ENCODE results near the gene PTPN2.

Gene PTPN2

DNA sequence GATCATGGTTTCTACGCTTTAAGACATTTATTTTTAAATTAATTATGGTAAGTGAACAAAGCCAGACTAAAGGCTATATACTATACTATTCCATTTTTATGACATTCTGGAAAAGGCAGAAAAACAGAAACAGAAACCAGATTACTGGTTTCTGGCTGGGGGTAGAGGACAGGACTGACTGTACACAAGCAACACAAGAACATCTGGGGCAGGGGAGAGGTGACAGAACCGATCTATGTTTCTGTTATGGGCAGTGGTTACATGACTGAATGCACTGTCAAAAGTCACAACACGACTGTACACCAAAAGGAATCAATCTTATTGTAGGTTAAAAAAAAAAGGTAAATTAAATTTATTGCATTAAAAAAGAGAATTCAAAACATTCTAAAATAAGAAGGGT lies 64.7 kb downstream of the PTPN2 start:
- H3K27ac ChIP-seq (replicated peaks) = no peak overlapping the region
- H3K27me3 ChIP-seq (ENCODE audit: insufficient read depth, poor library complexity, severe bottlenecking) = no peaks in the 10 kb centered on the region
- TF ChIP-seq, protein P1, sequence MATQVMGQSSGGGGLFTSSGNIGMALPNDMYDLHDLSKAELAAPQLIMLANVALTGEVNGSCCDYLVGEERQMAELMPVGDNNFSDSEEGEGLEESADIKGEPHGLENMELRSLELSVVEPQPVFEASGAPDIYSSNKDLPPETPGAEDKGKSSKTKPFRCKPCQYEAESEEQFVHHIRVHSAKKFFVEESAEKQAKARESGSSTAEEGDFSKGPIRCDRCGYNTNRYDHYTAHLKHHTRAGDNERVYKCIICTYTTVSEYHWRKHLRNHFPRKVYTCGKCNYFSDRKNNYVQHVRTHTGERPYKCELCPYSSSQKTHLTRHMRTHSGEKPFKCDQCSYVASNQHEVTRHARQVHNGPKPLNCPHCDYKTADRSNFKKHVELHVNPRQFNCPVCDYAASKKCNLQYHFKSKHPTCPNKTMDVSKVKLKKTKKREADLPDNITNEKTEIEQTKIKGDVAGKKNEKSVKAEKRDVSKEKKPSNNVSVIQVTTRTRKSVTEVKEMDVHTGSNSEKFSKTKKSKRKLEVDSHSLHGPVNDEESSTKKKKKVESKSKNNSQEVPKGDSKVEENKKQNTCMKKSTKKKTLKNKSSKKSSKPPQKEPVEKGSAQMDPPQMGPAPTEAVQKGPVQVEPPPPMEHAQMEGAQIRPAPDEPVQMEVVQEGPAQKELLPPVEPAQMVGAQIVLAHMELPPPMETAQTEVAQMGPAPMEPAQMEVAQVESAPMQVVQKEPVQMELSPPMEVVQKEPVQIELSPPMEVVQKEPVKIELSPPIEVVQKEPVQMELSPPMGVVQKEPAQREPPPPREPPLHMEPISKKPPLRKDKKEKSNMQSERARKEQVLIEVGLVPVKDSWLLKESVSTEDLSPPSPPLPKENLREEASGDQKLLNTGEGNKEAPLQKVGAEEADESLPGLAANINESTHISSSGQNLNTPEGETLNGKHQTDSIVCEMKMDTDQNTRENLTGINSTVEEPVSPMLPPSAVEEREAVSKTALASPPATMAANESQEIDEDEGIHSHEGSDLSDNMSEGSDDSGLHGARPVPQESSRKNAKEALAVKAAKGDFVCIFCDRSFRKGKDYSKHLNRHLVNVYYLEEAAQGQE (IDR thresholded peaks at IDR 0.05; ENCODE audit: insufficient replicate concordance, low read depth) = no peak
- TF ChIP-seq, protein P2, sequence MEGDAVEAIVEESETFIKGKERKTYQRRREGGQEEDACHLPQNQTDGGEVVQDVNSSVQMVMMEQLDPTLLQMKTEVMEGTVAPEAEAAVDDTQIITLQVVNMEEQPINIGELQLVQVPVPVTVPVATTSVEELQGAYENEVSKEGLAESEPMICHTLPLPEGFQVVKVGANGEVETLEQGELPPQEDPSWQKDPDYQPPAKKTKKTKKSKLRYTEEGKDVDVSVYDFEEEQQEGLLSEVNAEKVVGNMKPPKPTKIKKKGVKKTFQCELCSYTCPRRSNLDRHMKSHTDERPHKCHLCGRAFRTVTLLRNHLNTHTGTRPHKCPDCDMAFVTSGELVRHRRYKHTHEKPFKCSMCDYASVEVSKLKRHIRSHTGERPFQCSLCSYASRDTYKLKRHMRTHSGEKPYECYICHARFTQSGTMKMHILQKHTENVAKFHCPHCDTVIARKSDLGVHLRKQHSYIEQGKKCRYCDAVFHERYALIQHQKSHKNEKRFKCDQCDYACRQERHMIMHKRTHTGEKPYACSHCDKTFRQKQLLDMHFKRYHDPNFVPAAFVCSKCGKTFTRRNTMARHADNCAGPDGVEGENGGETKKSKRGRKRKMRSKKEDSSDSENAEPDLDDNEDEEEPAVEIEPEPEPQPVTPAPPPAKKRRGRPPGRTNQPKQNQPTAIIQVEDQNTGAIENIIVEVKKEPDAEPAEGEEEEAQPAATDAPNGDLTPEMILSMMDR (IDR thresholded peaks at IDR 0.05; ENCODE audit: insufficient read depth, low read length) = no peak
- H3K4me3 ChIP-seq (replicated peaks; ENCODE audit: insufficient read depth, low read length) = no peak overlapping the region
- no peak for DNase-seq (ENCODE audit: low read depth in 1 of 2, low spot score in 1 of 2)

DNA sequence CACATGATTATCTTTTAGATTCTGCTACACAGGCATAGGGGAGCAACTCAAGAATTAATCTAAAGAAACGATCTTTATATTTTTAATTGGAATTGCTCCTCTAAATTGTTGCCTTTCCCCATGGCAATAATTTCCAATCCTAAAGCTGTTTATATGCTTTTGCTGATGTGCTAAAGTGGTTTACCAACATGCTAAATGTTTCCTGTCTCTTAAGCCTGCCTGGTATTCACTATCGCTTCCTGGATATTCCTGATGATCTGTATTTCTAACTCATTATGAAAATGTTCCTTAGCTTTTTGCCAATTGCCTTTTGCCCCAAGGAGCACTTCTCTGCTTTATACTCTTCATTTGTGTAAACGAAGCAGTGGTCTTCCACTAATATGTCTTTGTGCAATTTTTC lies 65.8 kb downstream of the PTPN2 start:
- TF ChIP-seq GABPA (IDR thresholded peaks at IDR 0.05; ENCODE audit: low read depth) (no peak), POLR2AphosphoS5 (IDR thresholded peaks at IDR 0.05; ENCODE audit: low read depth) (no peak), SPI1 (IDR thresholded peaks at IDR 0.05; ENCODE audit: borderline replicate concordance, low read depth) (no peak)
- TF ChIP-seq, protein P1 (IDR thresholded peaks at IDR 0.05; ENCODE audit: insufficient replicate concordance, low read depth) = no peak
- TF ChIP-seq, protein P2 (IDR thresholded peaks at IDR 0.05; ENCODE audit: insufficient read depth, low read length) = no peak
- DNase-seq (ENCODE audit: low read depth in 1 of 2, low spot score in 1 of 2) = no peak
- no peak overlapping the region for H3K4me3 ChIP-seq (replicated peaks; ENCODE audit: insufficient read depth, low read length)
- no peaks in the 10 kb centered on the region for H3K27me3 ChIP-seq (ENCODE audit: insufficient read depth, poor library complexity, severe bottlenecking)
- no peak overlapping the region for H3K27ac ChIP-seq (replicated peaks)

DNA sequence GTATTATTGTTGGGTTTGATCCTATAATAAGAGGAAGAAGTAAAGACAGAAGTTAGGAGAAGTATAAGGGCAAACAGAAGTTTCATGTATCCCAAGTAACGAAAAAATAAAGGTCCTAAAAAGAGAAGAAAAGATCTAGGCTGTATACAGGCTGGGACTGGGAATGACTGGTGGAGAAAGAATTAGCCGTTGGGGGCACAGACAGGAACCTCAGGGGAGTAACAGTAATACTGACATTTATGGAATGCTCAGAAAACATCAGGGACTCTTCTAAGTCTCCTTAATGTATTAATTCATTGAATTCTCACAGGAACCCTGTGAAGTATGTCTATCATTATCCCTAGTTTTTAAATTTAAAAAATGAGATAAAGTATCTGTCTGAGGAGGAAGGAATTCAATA lies 67.6 kb downstream of the PTPN2 start:
- no peak for TF ChIP-seq POLR2AphosphoS5 (IDR thresholded peaks at IDR 0.05; ENCODE audit: low read depth)
- no peak for TF ChIP-seq GABPA (IDR thresholded peaks at IDR 0.05; ENCODE audit: low read depth)
- no peak for TF ChIP-seq SPI1 (IDR thresholded peaks at IDR 0.05; ENCODE audit: borderline replicate concordance, low read depth)
- TF ChIP-seq, protein P2 (IDR thresholded peaks at IDR 0.05; ENCODE audit: insufficient read depth, low read length) = no peak
- TF ChIP-seq, protein P1 (IDR thresholded peaks at IDR 0.05; ENCODE audit: insufficient replicate concordance, low read depth) = no peak
- no peak for DNase-seq (ENCODE audit: low read depth in 1 of 2, low spot score in 1 of 2)
- H3K27me3 ChIP-seq (ENCODE audit: insufficient read depth, poor library complexity, severe bottlenecking) = no peaks in the 10 kb centered on the region
- no peak overlapping the region for H3K4me3 ChIP-seq (replicated peaks; ENCODE audit: insufficient read depth, low read length)
- no peak overlapping the region for H3K27ac ChIP-seq (replicated peaks)
